ENCODE measurements around the gene DRAM2. TPM values are rescaled to one million over a fixed set of nuclear protein-coding genes. Genes with fewer than 3 reads are reported as not detected.
"Not testable (repeated sequence)": the region's sequence is repeated elsewhere in the genome, so short reads cannot be mapped to it uniquely, and the experiment has no call there.

Gene DRAM2

GRCh38 chr1:111082421-111083203 lies 57.3 kb downstream of the DRAM2 start:
- Histone ChIP-seq H2BK15ac (ENCODE audit: low read depth, poor library complexity, severe bottlenecking) (no peak overlapping the region), H3K23ac (ENCODE audit: low read length in 2 of 2) (no peak overlapping the region)
- WGBS, result 44% methylated on average over 2 of the region's 2 CpGs

GRCh38 chr1:111079329-111079728 lies 60.6 kb downstream of the DRAM2 start:
- not testable (repeated sequence) for H3K79me1 ChIP-seq (replicated peaks; ENCODE audit: low read length, poor library complexity, severe bottlenecking); H3K27ac ChIP-seq (ENCODE audit: low read length, poor library complexity, severe bottlenecking); H3K18ac ChIP-seq (ENCODE audit: low read depth in 1 of 2, low read length in 2 of 2); H3K36me3 ChIP-seq (ENCODE audit: control insufficient read depth in 1 of 2, insufficient read depth in 2 of 2, low read depth in 1 of 2, low read length in 2 of 2); H3K14ac ChIP-seq (ENCODE audit: low read length in 2 of 2); H3K4me2 ChIP-seq (ENCODE audit: low read length, poor library complexity, severe bottlenecking); H2BK120ac ChIP-seq (ENCODE audit: low read depth, low read length); H3K23ac ChIP-seq (ENCODE audit: low read length in 2 of 2); H4K91ac ChIP-seq (ENCODE audit: low read length); H4K8ac ChIP-seq (ENCODE audit: low read length); H3K9me3 ChIP-seq (ENCODE audit: control insufficient read depth, low read length); H2BK15ac ChIP-seq (ENCODE audit: low read depth, poor library complexity, severe bottlenecking); H3K9ac ChIP-seq (ENCODE audit: low read length); H2AFZ ChIP-seq (ENCODE audit: low read depth, low read length); H3K27me3 ChIP-seq (ENCODE audit: control insufficient read depth in 1 of 2, insufficient read depth in 1 of 2, low read length in 2 of 2); H2AK5ac ChIP-seq (ENCODE audit: low read length, severe bottlenecking); DNase-seq; H2BK5ac ChIP-seq (ENCODE audit: low read depth, low read length, poor library complexity, severe bottlenecking); H3K4me1 ChIP-seq (ENCODE audit: control insufficient read depth, insufficient read depth, low read depth, low read length); H3K4ac ChIP-seq (ENCODE audit: low read depth in 1 of 2, low read length in 2 of 2); H2BK12ac ChIP-seq (ENCODE audit: low read length in 2 of 2); H3K4me3 ChIP-seq (ENCODE audit: insufficient read depth in 1 of 2, low read depth in 1 of 2, low read length in 2 of 2)
- 94% methylated on average over 7 of the region's 12 CpGs for WGBS

More at GRCh38 chr1:111082421-111083203, 57.3 kb downstream of the DRAM2 start:
- H3K27me3 ChIP-seq (ENCODE audit: control insufficient read depth in 1 of 2, insufficient read depth in 1 of 2, low read length in 2 of 2), result no peaks in the 10 kb centered on the region
- no peak overlapping the region for H4K91ac ChIP-seq (ENCODE audit: low read length)
- H3K4ac ChIP-seq (ENCODE audit: low read depth in 1 of 2, low read length in 2 of 2), result no peak overlapping the region
- H3K4me3 ChIP-seq (ENCODE audit: insufficient read depth in 1 of 2, low read depth in 1 of 2, low read length in 2 of 2), result no peak overlapping the region
- no peak overlapping the region for H3K9ac ChIP-seq (ENCODE audit: low read length)
- no peak overlapping the region for H3K27ac ChIP-seq (ENCODE audit: low read length, poor library complexity, severe bottlenecking)
- no peak overlapping the region for H3K4me2 ChIP-seq (ENCODE audit: low read length, poor library complexity, severe bottlenecking)
- H3K14ac ChIP-seq (ENCODE audit: low read length in 2 of 2), result no peak overlapping the region
- no peak overlapping the region for H2AFZ ChIP-seq (ENCODE audit: low read depth, low read length)
- H2BK5ac ChIP-seq (ENCODE audit: low read depth, low read length, poor library complexity, severe bottlenecking), result no peak overlapping the region
- H3K36me3 ChIP-seq (ENCODE audit: control insufficient read depth in 1 of 2, insufficient read depth in 2 of 2, low read depth in 1 of 2, low read length in 2 of 2), result no peaks in the 10 kb centered on the region
- H4K8ac ChIP-seq (ENCODE audit: low read length), result no peak overlapping the region
- peaks cover 5% of the 10 kb centered on the region for H3K9me3 ChIP-seq (ENCODE audit: control insufficient read depth, low read length)
- no peaks in the 10 kb centered on the region for H3K79me1 ChIP-seq (replicated peaks; ENCODE audit: low read length, poor library complexity, severe bottlenecking)
- no peak overlapping the region for H3K18ac ChIP-seq (ENCODE audit: low read depth in 1 of 2, low read length in 2 of 2)
- H3K4me1 ChIP-seq (ENCODE audit: control insufficient read depth, insufficient read depth, low read depth, low read length), result no peaks in the 10 kb centered on the region
- H2BK12ac ChIP-seq (ENCODE audit: low read length in 2 of 2), result no peak overlapping the region
- no peak overlapping the region for H2BK120ac ChIP-seq (ENCODE audit: low read depth, low read length)
- H2AK5ac ChIP-seq (ENCODE audit: low read length, severe bottlenecking), result no peak overlapping the region
- DNase-seq, result no peak

- not testable (repeated sequence) for H3K9ac ChIP-seq (ENCODE audit: low read length); H2BK5ac ChIP-seq (ENCODE audit: low read depth, low read length, poor library complexity, severe bottlenecking); H2BK120ac ChIP-seq (ENCODE audit: low read depth, low read length); H3K27ac ChIP-seq (ENCODE audit: low read length, poor library complexity, severe bottlenecking); H2BK15ac ChIP-seq (ENCODE audit: low read depth, poor library complexity, severe bottlenecking); H3K4ac ChIP-seq (ENCODE audit: low read depth in 1 of 2, low read length in 2 of 2); H3K4me2 ChIP-seq (ENCODE audit: low read length, poor library complexity, severe bottlenecking); H3K79me1 ChIP-seq (replicated peaks; ENCODE audit: low read length, poor library complexity, severe bottlenecking); H3K36me3 ChIP-seq (ENCODE audit: control insufficient read depth in 1 of 2, insufficient read depth in 2 of 2, low read depth in 1 of 2, low read length in 2 of 2); DNase-seq; H3K9me3 ChIP-seq (ENCODE audit: control insufficient read depth, low read length); H3K18ac ChIP-seq (ENCODE audit: low read depth in 1 of 2, low read length in 2 of 2); H4K91ac ChIP-seq (ENCODE audit: low read length); H2BK12ac ChIP-seq (ENCODE audit: low read length in 2 of 2); H2AFZ ChIP-seq (ENCODE audit: low read depth, low read length); H3K14ac ChIP-seq (ENCODE audit: low read length in 2 of 2); H3K23ac ChIP-seq (ENCODE audit: low read length in 2 of 2); H3K27me3 ChIP-seq (ENCODE audit: control insufficient read depth in 1 of 2, insufficient read depth in 1 of 2, low read length in 2 of 2); H3K4me3 ChIP-seq (ENCODE audit: insufficient read depth in 1 of 2, low read depth in 1 of 2, low read length in 2 of 2); H4K8ac ChIP-seq (ENCODE audit: low read length); H3K4me1 ChIP-seq (ENCODE audit: control insufficient read depth, insufficient read depth, low read depth, low read length); H2AK5ac ChIP-seq (ENCODE audit: low read length, severe bottlenecking)
- 100% methylated on average over 2 of the region's 4 CpGs for WGBS
Observed at GRCh38 chr1:111077312-111077711, 62.6 kb downstream of the DRAM2 start.

Small RNA genes lying within 50 kb of the gene (small RNA-seq; reads per million reads assigned to genes)
- gene AL355816.1 (ENCODE audit: low read depth), result not detected

Data from mesenchymal stem cell (in vitro differentiated cells and primary cell).